CD4-positive, alpha-beta T cell treated with Interleukin-2 at 100 ng/mL for 4 hours (primary cell): ENCODE data around the gene C1QL1.
A peak's percentile ranks its signal among the peaks of the same experiment; 100 is the strongest.

ENCODE experiments used
- DNase-seq: peaks from one replicate; pipeline ENCODE4 v3.0.0-alpha.2; 2020; ENCODE audit warnings: low spot score

Gene C1QL1

DNA sequence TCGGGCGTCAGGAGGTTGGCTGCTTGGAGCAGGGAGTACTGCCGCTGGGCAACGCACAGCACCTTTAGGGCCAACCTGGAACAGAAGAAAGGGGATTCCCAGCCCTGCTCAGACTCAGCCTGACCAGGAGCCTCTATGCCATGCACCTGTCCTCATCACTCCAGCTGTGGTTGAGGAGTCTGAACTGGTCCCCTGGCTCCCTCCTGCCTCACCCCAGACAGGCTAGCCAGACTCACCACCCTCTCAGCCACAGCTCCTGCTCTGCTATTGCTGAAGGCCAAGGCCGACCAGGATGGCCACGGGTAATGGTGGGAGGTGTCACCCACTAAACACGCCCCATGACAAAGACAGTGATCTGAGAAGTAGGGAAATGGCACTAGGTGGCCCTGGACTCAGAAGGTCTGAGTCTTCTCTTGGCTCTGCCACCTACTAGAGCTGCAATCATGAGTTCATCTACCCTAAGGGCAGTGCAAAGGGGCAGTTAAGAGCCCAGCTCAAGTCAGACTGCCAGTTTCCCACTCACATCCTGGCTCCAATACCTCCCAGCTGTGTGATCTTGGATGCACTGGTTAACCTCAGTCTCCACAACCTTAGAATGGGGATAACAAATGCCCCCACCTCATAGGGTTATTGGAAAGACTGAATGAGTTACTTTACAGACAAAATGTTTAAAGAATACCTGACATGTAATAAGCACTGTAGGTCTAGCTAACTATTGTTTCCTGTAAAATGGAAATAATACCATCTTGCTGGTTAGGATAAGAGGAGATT lies 39.0 kb downstream of the C1QL1 start:
- no peak for DNase-seq

DNA sequence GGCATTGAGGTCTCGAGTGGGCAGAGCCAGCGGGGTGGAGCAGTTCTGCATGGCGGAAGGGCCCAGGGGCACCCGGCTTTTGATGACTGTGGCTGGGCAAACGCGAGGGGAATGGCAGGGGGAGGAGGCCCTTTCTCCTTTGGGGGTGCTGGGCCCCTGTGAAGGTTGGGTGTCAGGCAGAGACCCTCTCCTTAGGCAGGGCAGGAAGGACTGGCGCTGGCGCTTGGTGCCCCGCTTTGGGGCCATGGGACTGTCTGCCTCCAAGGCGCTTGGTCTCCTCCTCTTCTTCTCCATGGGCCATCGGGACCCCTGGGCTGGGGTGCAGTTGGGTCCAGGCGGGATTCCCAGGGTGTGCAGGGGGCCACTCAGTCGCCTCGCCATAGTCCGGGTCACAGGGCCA lies 40.0 kb downstream of the C1QL1 start:
- DNase-seq: no peak

DNA sequence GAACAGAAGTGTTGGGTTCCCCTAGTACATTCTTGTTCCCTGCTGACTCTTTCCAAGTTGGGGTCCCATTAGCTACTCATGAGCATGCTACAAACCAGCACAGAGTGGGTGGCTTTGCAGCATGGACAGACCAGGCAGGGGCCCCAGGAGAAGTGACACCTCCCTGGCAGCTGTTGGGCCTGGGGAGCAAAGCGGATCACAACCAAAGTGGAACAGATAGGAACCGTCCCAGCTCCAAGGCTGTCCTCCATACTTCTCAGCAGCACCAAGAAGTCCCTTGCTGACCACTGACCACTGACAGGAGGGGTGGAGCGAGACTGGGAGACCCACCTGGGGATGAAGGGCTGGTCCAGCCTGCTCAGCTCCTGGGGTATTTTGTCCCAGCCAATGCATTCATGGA lies 40.4 kb downstream of the C1QL1 start:
- no peak for DNase-seq

DNA sequence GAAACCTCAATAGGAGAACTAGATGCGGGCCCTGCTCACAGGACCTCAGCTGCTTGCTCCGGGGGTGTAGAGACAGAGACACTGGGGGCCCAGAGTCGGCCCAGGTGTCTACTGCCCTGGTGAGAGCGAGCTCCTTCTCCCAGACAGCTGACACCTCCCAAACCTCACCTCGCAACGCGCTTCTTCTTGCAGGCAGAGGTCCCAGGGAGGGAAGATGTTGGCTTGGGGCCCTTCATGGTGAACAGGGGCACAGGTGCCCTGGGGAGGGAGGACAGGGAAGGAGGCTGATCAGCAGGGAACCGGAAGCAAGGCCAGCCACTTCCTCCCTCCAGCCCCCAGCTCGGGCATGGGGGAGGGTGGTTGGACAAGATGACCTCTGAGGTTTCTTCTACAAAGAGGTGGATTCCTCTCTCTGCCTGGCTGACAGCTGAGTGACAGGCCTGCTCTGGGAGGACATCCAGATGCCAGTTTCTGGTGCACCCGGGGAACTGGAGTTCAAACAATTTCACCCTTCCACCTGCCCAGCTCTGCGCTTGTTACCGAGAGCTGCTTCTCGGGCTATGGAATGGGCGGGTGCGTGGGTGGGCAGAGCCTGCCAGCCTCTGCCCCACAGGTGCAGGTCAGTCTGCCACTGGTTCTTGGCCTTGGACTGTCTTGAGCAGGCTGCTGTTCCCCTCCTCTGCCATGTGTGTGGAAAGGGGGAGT lies 41.1 kb downstream of the C1QL1 start:
- DNase-seq: no peak

DNA sequence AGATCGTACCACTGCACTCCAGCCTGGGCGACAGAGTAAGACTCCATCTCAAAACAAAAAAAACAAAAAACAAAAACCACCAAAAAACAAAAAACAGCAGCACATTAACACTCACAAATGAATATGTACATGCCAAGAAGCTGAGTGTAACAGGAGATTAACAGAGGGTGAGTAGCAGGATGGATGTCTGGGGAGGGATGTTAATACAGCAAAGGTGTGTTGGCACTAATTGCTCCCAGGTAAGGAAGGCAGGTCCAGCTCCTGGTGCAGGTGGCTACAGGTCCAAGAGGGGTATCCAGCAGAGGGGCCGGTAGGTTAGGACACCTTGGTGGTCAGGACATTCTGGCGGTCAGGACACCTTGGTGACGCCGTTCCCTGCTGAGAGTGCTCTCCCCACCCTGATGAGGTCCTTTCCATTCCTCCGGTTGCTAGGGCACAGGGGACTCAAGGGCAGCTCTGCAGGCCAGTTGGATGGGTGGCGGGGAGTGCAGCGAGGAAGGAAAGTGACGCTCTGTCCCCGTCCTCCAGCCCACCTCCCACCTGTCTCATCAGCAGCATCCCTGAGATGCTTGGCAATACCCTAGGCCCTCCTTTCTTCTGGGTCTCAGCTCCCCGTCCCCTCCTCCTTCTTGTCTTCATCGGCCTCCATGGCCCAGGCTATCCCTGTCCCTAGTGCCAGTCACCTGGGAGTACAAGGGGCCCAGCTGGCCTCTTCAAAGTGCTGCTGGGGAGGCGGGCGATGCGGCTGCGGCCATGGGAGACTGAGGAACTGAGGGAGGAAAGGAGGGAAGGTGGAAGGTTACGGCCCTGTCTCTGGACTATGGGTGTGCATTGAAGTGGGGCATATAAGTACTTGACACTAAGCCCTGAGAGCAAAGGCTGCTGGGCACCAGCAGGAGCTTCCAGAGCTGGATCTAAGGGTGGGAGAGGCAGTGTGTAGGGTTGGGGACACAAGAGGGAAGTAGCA lies 42.1 kb downstream of the C1QL1 start:
- no peak for DNase-seq

DNA sequence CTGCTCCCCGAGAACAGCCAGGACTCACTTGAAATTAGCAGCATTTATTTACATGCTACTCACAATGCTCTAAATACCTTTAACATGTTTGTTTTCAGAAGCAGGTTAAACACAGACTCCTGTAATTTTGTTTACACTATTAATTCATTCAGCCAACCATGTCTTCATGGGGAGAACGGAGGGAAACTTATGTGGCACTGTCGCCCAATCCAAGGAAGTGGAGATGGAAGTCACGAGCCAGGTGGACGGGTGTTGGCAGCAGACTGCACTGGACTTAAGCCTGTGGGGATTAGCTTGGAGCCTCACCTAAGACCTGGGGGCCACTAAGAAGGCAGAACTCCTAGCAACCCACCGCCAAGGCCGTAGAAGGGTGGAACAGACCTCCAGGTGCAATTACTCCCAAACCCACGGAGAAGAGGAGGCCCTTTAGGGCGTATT lies 44.0 kb downstream of the C1QL1 start:
- DNase-seq: no peak

DNA sequence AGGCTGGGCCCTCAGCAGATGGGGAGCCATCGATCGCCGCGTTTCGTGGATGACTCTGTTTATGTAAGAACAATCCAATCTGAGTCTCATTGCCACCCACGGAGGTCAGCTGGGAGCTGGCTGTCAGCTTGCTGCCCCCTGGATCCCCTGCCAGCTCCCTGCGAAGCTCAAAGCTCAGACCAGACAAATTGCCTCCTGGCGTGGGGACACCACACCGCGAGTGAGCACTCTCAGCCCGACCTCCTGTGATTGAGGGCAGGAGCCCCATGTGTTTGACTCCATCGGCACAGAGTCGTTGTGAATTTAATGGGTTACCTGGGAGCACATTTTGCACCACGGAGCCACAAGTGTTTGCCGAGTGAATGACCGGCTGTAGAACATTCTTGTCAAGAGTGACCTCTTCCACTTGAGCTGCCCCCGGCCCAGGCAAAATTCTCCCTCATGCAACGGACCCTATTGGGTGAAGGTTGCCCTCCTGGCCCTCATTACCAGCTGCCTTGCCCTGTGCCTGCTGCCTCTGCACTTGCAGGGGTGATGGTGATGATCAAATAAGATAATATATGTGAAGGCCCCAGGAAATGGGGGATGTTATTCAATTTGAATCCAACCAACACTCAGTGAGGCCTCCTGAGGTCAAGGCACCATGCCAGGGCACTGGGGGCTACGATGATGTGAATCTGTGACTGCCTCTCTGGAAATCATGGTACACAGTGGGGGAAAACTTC lies 45.2 kb downstream of the C1QL1 start:
- no peak for DNase-seq

DNA sequence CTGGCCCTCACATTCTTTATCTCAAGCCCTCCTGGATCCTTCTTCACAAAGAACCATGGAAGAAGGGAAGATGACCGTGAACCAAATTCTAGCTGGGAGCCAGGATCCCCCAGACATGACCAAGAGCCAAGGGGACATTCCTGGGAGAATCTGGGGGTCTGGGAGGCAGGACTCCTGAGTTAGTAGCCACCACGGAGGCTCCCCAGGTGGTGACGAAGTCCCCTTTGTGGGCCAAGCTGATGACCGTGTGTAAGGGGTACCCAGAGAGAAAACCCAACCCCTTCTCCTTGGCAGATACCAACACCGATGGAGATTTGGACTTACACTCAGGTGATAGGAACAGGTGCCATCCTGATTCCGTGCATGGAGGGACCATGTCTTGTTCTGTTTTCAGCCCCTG lies 46.0 kb downstream of the C1QL1 start:
- DNase-seq: no peak

DNA sequence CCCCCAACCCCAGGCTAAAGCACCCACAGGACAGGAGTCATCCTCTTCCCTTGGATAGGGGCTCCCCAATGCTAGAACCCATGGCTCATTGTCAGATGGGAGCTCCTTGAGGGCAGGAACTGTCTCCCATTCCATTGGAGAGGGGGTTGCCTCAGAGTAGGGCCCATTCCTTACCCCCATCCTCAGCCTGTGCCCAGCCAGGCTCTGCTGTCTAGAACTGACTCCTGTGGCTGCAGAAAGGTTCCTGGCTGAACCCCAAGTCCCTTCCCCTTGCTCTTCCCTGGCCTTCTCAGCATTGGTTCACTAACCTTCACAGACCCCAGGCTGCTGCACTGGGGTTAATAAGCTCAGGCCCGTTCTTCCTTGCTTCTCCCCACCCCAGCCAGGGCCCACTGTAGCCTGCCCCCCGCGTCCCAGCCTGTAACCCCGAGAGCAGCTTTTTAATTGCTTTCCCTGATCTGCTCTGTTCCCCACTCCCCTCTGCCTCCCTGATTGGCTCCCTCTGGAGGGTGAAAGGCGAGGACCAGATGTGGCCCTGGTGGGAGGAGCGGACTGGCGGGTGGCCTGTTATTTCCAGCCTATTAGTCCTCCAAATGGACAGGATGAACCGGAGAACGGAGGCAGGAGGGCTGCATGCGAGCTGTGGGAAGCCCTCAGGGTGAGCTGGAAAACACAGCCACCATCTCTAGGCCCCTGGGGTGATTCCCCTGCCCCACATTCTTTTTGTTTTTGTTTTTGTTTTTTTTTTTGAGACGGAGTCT lies 46.8 kb downstream of the C1QL1 start:
- no peak for DNase-seq

DNA sequence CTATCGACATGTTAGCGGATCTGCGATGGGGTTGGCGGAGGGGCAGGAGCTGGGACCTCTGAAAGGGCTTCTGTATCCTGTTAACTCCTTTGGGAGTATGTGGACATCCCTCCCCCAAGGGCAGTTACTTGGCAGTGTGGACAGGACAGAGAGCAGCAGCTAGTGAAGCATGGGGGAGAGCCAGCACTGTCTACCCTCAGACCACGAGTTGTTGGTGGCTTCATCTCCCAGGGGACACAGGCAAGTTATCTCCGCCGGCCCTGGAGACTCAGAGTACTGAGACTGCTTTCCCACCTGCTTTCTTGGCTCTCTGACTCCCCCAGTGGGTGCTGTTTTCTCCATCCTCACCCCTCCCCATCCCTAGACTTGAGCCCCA lies 47.5 kb downstream of the C1QL1 start:
- no peak for DNase-seq

DNA sequence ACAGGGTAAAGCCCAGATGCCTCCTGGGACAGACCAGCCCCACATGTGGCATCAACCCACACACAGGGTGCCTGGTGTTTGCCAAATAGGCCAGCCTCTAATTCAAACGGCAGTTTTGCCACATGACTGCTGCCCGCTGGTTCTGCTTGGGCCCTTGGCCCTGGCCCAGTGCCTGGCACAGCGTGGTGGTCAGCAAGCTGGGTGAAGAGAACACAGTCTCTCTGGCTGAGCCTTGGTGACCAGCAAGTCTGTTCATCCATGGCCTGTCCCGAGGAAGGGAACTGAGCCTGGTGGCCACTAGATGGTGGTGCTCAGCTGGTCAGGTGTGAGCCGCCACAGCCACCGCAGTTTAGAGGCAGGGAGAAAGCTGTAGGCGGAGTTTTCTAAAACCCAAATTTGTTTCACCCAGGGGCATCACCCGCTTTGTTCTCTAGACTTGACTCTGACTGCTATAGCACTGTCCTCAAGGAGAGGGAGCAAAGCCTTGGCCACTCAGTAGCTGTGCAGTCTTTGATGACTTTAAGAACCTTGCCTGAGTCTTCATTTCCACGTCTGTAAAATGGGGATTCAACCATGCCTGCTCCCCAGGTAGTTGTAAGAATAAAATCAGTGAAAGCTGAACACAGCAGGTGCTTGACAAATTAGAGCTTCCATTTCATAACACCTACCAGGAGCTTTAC lies 48.1 kb downstream of the C1QL1 start:
- peak; percentile 62 for DNase-seq

DNA sequence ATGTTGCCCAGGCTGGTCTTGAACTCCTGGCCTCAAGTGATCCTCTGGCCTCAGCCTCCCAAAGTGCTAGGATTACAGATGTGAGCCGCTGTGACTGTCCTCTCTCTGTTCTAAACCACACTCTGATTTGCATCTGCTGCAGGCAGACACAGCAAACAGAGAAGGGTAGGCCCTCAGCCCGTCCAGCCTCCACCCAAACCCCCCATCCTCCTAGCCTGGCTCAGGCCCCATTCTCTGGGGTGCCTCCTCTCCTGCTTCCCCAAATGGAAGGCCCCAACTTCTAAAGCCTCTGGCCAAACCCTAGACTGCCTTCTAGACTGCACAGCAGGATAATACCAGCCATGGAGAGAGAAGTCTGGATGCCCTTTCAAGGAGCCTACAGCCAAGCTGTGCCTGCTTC lies 48.7 kb downstream of the C1QL1 start:
- no peak for DNase-seq

DNA sequence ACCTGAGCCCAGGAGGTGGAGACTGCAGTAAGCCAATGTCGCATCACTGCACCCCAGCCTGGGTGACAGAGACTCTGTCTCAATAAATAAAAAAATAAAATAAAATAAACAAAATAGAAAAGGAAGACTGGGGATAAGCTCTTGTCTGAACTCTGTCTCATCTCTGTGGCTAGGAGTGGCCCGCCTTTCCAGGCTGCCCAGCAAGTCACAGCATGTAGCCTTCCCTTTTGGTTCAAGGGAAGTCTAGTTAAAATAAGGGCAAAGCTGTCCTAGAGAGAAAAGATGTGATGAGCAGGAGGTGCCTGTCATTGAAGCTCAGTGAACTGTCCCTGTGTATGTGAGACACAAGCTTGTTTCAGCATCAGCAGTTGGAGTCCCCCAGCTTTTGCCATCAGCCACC lies 50.1 kb downstream of the C1QL1 start:
- DNase-seq: no peak

DNA sequence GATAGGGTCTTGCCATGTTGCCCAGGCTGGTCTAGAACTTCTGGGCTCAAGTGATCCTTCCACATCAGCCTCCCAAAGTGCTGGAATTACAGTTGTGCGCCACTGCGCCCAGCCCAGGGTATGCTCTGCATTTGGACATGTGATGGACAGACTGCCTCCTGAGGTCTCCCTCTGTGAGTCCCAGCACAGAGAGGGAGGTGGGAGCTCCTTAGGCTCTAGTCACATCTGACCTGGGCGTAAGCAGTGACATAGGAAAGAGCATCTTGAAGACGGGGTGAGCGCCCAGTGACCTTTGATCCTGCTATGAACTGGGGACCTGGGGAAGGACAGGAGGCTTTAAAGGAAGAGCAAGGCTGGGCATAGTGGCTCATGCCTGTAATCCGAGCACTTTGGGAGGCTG lies 50.6 kb downstream of the C1QL1 start:
- DNase-seq: no peak

DNA sequence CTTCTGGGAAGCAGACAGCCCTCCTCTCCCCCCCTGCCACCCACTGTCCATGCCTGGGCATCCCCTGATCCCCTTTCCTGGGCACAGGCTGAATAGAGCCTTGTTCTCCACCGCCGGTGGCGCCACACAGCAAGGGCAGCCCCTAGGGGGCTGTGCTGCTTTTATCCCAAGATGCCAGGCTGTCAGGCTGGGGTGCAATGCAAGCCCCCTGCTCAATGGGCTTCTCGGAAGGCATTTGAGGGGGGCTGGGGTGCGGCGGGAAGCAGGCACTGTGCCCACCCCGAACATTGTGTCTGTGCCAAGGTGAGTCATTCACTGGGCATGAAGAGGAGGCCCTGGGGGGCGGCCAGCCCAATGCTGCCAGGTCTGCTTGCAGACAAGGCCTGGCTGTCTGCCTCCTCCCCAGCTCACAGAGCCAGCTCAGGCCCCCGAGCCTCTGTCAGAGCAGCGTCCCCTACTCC lies 51.3 kb downstream of the C1QL1 start:
- no peak for DNase-seq

DNA sequence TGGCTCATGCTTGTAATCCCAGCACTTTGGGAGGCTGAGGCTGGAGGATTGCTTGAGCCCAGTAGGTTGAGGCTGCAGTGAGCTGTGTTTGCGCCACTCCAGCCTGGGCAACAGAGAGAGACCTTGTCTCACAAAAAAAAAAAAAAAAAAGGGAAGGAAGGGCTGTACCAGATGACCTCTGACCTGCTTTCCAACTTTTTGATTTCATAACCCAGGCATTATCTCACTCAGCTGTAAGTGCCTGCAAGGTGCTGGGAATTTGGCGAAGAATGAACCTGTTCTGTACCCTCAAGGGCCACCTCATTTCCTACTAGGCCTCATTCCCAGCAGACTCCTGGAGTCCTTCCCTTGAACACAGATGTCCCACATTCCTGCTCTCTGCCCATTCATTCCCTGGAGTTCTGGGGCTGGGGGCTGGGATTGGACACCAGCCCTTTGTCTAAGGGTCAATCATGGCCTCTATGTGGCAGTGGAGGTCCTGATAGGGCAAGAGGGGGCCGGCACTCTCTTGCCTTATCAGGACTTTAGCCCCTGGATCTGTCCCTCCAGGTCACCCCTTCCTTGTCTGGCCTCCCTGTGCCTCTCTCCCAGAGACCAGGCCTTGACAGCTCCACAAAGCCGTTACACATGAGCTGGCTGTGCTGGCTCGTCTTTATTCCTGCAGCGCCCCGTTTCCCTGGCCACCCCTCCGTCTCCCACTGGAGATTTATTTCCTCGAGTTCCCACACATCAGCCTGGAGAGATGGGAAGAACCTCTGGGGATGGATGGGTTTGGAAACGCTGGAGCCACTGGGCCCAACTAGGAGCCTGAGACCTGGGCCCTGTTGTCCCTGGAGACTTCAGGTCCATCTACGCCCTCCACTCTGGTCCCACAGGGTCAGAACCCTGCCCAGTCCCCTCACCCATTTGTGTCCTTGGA lies 52.0 kb downstream of the C1QL1 start:
- no peak for DNase-seq

DNA sequence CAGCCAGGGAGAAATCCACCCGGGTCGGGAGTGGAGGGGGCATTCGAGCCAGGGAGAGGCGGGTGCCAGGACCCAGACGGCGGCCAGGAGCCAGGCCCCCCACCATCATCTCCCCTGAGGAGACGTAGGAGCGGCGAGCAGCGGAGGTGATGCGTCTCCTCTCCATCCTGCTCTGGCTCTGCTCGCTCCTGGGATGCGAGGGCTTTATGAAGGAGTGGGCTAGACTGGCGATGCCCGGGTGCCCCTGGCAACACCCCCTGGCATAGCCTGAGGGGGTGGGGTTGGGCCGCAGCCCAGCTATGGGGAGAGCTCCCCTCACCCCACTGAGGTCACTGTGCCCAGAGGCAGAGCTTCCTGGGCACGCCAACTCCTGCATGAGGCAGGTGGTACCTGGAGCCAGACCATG lies 52.8 kb downstream of the C1QL1 start, which contains the start of gene GFAP:
Gene GFAP, minus strand, starts transcription at position 180 of the 406 bp plus-strand sequence. Its CDS starts 14 bp downstream, at position 166.
- no peak for DNase-seq

DNA sequence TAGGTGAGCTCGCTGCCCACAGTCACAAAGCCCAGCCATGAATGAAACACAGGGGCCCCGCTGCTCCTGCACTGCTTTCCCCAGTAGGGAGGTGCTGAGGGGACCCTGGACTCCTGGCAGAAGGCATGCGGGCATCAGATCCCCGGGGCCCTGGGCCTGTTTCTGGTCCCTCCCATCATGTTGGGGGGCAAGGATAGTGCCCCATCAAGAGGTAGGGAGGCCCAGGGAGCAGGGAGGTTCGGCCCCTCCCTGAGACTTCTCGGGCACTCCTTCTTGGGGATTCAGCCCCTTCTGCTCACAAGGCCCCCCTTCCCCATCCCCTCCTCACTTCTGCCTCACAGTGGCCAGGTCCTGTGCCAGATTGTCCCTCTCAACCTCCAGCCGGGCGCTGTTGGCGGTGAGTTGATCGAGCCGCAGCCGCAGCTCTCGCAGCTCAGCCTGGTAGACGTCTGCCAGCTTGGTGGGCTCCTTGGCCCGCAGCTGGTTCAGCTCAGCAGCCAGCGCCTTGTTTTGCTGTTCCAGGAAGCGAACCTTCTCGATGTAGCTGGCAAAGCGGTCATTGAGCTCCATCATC lies 53.3 kb downstream of the C1QL1 start:
- no peak for DNase-seq

DNA sequence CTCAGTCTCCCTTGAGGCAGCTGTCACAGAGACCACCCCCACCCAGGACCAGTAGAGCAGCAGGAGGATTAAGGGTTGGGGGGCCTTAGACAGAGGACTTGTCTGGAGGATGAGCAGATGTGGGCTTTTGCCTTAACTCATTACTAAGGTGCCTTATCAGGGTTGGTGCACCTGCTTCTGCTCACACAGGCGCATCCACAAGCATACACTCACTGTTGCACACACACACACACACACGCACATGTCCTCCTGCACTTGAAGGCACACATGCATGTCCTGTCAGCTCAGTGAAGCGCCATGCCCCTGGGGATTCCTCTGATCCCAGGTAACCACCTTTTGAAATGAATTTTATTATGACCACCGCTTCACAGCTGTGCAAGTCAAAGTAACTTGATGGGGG lies 54.0 kb downstream of the C1QL1 start:
- DNase-seq: no peak
